Nephron (organoid): ENCODE results near the gene TDRD10.
A peak's percentile ranks its signal among the peaks of the same experiment; 100 is the strongest.
"Not testable (repeated sequence)": the region's sequence is repeated elsewhere in the genome, so short reads cannot be mapped to it uniquely, and the experiment has no call there.

Experiments used
- H3K27ac Mint-ChIP-seq, 3 experiments: 2 replicates each; pipeline ENCODE4 v1.8.0; 2020; ENCODE audit warnings: mixed read lengths in 3 of 3, mild to moderate bottlenecking in 2 of 3, moderate library complexity in 1 of 3
- H3K27me3 Mint-ChIP-seq: 2 replicates; pipeline ENCODE4 v1.8.0; 2021; ENCODE audit warnings: low read depth, mild to moderate bottlenecking, moderate library complexity, mixed read lengths
- H3K36me3 Mint-ChIP-seq: 2 replicates; pipeline ENCODE4 v1.8.0; 2020; ENCODE audit warnings: low read depth, mixed read lengths
- H3K4me1 Mint-ChIP-seq: 2 replicates; pipeline ENCODE4 v1.8.0; 2020; ENCODE audit warnings: mixed read lengths
- H3K4me3 Mint-ChIP-seq, 3 experiments: 2 replicates each; pipeline ENCODE4 v1.8.0; 2020; ENCODE audit warnings: mild to moderate bottlenecking in 3 of 3, mixed read lengths in 3 of 3, moderate library complexity in 2 of 3
- H3K9me3 Mint-ChIP-seq: 2 replicates; pipeline ENCODE4 v1.8.0; 2020; ENCODE audit warnings: mixed read lengths
- TF ChIP-seq, protein P1 (sequence below), 3 experiments: fragments of 200-600 bp; sonication (generic); IDR thresholded peaks; one replicate each; pipeline ENCODE4 v1.5.0; 2021; ENCODE audit warnings: antibody characterized with exemption in 3 of 3; ENCODE audit not compliant: unreplicated experiment in 3 of 3

Gene TDRD10

DNA sequence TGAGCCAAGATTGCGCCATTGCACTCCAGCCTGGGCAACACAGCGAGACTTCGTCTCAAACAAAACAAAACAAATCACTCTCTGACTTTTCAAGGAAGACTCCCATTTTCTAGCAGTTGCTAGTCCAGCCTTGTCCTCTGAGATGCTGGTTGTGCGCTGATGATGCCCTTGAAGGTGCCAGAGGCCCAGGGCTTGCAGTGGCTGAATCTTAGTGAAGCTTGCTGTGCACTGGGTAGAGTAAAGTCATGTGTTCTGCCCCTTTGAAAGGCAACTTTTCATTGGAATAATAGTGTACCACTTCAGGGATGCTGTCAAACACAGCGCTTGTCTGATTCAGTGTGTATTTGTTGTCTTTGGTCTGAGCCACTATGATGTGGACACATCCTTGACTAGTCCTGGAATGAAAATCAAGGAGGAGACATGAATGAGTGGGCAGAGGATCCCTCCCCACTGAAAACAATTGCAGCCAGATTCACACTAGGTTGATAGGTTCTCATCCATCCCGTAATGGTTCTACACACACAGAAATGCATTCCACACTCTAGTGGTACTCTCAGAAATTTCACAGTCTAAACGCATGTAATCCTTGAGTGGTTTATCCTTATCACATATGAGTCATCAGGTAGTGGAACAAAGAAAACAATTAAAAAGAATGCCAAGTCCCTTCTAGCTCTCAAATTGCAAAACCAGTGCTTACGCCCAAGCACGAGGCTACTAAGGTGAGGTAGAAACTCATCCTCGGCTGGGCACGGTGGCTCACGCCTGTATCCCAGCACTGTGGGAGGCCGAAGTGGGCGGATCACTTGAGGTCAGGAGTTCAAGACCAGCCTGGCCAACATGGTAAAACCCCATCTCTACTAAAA is 17.8 kb upstream of the TDRD10 start:
- Mint-ChIP-seq H3K9me3 (no peaks in the 10 kb centered on the region), H3K27me3 (no peaks in the 10 kb centered on the region), H3K27ac (peak overlapping the region in 1 of 3 experiments; percentile 17), H3K4me1 (peaks cover 32% of the 10 kb centered on the region), H3K4me3 (no peak overlapping the region), H3K36me3 (no peaks in the 10 kb centered on the region)
- TF ChIP-seq, protein P1, sequence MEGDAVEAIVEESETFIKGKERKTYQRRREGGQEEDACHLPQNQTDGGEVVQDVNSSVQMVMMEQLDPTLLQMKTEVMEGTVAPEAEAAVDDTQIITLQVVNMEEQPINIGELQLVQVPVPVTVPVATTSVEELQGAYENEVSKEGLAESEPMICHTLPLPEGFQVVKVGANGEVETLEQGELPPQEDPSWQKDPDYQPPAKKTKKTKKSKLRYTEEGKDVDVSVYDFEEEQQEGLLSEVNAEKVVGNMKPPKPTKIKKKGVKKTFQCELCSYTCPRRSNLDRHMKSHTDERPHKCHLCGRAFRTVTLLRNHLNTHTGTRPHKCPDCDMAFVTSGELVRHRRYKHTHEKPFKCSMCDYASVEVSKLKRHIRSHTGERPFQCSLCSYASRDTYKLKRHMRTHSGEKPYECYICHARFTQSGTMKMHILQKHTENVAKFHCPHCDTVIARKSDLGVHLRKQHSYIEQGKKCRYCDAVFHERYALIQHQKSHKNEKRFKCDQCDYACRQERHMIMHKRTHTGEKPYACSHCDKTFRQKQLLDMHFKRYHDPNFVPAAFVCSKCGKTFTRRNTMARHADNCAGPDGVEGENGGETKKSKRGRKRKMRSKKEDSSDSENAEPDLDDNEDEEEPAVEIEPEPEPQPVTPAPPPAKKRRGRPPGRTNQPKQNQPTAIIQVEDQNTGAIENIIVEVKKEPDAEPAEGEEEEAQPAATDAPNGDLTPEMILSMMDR (IDR thresholded peaks at IDR 0.05; ENCODE audit: unreplicated experiment in 3 of 3), result no peak

DNA sequence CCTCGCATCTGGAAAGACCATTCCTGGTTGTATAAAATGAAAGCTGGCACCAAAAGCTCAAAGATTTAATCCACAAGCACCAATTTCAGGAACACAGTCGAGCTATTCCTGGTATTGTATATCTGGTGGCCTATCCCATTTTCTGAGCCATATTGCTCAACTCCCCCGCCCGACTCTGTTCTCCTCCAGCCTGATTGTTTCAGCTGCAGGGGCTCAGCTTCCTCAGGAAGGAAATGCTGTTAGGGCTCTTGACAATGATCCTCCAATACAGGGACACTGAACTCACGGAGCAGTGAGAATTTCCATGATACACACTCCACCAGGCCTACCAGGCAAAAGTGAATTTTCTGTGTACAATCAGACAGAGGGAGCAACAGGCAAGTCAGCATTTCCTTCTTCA is 16.9 kb upstream of the TDRD10 start:
- Mint-ChIP-seq H3K9me3 (no peaks in the 10 kb centered on the region), H3K27ac (peak overlapping the region in 2 of 3 experiments; percentile 17 to 47), H3K27me3 (no peaks in the 10 kb centered on the region), H3K4me3 (no peak overlapping the region), H3K4me1 (peaks cover 33% of the 10 kb centered on the region), H3K36me3 (no peaks in the 10 kb centered on the region)
- TF ChIP-seq, protein P1 (IDR thresholded peaks at IDR 0.05; ENCODE audit: unreplicated experiment in 3 of 3), result no peak

DNA sequence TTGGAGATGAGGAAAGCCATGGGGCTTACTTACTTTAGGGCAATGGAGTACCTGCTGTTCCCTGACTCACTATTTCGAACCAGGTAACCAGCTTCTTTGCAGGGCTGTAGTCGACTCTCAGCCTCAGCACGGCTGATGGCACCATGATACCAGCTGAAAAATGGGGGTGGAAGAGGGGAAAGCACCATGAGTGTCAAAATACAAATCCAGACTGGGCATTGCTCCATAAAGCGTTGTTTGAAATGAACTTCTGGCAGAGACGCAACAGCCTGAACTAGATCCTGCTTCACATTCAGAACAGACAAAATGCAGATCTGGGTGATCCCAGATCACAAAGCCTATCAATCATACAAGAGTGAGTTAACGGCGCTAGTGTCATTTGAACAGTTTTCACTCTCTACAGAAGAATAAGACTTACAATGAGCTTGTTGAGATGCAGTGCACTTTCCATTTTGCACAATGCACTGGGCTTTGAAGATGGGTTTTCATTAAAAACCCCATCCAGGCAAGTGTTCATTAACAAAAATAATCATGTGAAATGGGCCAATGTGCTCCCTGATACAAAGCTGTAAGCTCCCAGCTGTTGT is 16.0 kb upstream of the TDRD10 start:
- Mint-ChIP-seq H3K9me3 (no peaks in the 10 kb centered on the region), H3K27me3 (peaks cover 4% of the 10 kb centered on the region), H3K4me3 (no peak overlapping the region), H3K36me3 (no peaks in the 10 kb centered on the region), H3K27ac (peak overlapping the region in 1 of 3 experiments; percentile 78), H3K4me1 (peaks cover 31% of the 10 kb centered on the region)
- TF ChIP-seq, protein P1 (IDR thresholded peaks at IDR 0.05; ENCODE audit: unreplicated experiment in 3 of 3), result no peak

DNA sequence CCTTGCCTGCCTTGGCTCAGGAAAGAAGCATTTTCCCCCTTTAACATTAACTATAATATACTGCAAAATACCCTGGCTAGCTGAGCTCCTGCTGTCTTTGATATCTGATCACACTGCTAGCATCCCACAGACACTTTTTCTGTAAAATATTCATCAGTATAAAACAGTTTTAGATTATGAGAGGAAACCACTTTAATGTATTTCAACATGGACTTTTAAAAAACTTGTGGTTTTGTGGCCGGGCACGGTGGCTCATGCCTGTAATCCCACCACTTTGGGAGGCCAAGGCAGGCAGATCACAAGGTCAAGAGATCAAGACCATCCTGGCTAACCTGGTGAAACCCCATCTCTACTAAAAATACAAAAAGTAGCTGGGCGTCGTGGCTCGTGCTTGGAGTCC is 15.3 kb upstream of the TDRD10 start:
- H3K36me3 Mint-ChIP-seq, H3K4me3 Mint-ChIP-seq, H3K9me3 Mint-ChIP-seq: not testable (repeated sequence)
- Mint-ChIP-seq H3K4me1 (peaks cover 27% of the 10 kb centered on the region), H3K27ac (peak overlapping the region in 2 of 3 experiments; percentile 78 to 83), H3K27me3 (peaks cover 11% of the 10 kb centered on the region)

DNA sequence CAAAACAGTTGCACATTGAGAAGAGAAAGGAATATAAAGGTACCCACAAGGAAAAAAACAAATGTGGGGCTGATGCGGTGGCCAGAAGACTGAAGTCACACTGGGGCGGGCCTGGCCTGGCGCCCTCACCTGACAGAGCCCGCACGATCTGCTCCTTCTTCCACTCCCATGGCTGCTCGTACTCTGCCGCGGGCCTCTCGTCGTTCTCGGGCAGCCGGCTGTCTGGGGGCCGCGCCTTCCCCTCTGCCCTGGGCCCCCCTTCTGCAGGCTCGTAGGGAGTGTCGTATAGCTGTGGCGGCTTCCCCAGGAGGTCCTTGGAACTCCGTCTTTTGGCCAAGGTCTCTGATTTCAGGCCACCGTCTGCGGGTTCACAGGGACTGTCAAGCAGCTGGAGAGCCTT is 13.1 kb upstream of the TDRD10 start:
- TF ChIP-seq, protein P1 (IDR thresholded peaks at IDR 0.05; ENCODE audit: unreplicated experiment in 3 of 3), result no peak
- Mint-ChIP-seq H3K27me3 (peaks cover 21% of the 10 kb centered on the region), H3K4me1 (peaks cover 27% of the 10 kb centered on the region), H3K36me3 (no peaks in the 10 kb centered on the region), H3K27ac (no peak overlapping the region), H3K4me3 (no peak overlapping the region), H3K9me3 (no peaks in the 10 kb centered on the region)

DNA sequence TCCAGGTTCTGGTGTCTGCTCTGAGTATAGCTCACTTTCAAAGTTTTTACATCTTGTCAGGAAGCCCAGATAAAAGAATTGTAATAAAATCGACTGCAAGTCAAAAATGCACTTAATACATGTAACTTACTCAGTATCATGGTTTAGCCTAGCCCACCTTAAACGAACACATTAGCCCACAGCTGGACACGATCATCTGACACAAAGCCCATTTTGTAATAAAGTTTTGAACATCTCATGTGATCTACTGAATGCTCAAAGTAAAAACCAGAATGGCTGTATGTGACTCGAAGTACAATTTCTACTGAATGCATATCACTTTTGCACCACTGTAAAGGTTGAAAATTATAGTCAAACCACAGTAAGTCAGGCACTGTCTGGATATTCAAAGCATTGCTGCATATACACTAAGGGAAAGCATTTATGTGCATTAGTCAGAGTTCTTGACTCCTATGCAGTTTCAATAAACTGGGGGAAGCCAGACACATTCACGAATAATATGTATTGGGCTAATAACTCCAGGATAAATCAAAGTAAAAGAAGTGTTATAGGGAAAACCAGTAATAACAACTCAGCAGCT is 12.2 kb upstream of the TDRD10 start:
- H3K4me3 Mint-ChIP-seq, result no peak overlapping the region
- H3K27me3 Mint-ChIP-seq, result peaks cover 21% of the 10 kb centered on the region
- no peaks in the 10 kb centered on the region for H3K9me3 Mint-ChIP-seq
- TF ChIP-seq, protein P1 (IDR thresholded peaks at IDR 0.05; ENCODE audit: unreplicated experiment in 3 of 3), result no peak
- no peaks in the 10 kb centered on the region for H3K36me3 Mint-ChIP-seq
- H3K4me1 Mint-ChIP-seq, result peaks cover 27% of the 10 kb centered on the region
- H3K27ac Mint-ChIP-seq, result peak overlapping the region in 2 of 3 experiments; percentile 25 to 41
